ENCODE measurements around the gene LILRA6. TPM values are rescaled to one million over a fixed set of nuclear protein-coding genes. Genes with fewer than 3 reads are reported as not detected.
"Not testable (repeated sequence)": the region's sequence is repeated elsewhere in the genome, so short reads cannot be mapped to it uniquely, and the experiment has no call there.

Gene LILRA6
- total RNA-seq, 1 donor from 2014 or later, result not detected

DNA sequence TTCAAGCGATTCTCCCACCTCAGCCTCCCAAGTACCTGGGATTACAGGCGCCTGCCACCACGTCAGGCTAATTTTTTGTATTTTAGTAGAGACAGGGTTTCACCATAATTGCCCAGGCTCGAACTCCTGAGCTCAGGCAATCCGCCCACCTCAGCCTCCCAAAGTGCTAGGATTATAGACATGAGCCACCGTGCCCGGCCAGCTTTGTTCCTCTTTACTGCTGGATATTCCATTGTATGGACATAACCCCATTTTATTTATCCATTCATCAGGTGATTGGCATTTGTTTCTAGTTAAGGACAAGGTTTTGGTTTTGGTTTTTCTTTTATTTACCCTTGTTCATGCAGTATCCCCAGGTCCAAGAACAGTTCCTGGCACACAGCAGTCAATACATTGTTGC lies 46.1 kb downstream of the LILRA6 start:
- no peak overlapping the region for H3K27ac Mint-ChIP-seq (ENCODE audit: unreplicated experiment)
- H3K4me3 Mint-ChIP-seq (ENCODE audit: unreplicated experiment), result no peak overlapping the region
- H3K4me1 Mint-ChIP-seq (ENCODE audit: unreplicated experiment), result peaks cover 26% of the 10 kb centered on the region
- H3K27me3 Mint-ChIP-seq (ENCODE audit: unreplicated experiment), result no peaks in the 10 kb centered on the region
- H3K36me3 Mint-ChIP-seq (ENCODE audit: unreplicated experiment), result peaks cover 20% of the 10 kb centered on the region
- DNase-seq (ENCODE audit: extremely low spot score, unreplicated experiment), result no peak
- TF ChIP-seq, protein P1, sequence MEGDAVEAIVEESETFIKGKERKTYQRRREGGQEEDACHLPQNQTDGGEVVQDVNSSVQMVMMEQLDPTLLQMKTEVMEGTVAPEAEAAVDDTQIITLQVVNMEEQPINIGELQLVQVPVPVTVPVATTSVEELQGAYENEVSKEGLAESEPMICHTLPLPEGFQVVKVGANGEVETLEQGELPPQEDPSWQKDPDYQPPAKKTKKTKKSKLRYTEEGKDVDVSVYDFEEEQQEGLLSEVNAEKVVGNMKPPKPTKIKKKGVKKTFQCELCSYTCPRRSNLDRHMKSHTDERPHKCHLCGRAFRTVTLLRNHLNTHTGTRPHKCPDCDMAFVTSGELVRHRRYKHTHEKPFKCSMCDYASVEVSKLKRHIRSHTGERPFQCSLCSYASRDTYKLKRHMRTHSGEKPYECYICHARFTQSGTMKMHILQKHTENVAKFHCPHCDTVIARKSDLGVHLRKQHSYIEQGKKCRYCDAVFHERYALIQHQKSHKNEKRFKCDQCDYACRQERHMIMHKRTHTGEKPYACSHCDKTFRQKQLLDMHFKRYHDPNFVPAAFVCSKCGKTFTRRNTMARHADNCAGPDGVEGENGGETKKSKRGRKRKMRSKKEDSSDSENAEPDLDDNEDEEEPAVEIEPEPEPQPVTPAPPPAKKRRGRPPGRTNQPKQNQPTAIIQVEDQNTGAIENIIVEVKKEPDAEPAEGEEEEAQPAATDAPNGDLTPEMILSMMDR (IDR thresholded peaks at IDR 0.05), result no peak
- no peaks in the 10 kb centered on the region for H3K9me3 Mint-ChIP-seq (ENCODE audit: unreplicated experiment)

DNA sequence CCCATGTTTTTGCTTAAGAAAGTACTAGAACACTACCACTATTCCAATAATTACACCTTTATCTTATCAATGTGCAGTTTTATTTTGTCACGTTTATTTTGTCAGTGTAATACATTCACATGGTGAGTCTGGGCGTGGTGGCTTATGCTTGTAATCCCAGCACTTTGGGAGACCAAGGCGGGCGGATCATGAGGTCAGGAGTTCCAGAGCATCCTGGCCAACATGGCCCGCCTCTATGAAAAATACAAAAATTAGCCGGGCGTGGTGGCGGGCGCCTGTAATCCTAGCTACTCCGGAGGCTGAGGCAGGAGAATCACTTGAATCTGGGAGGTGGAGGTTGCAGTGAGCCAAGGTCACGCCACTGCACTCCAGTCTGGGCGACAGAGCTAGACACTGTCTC lies 48.1 kb downstream of the LILRA6 start:
- not testable (repeated sequence) for H3K4me3 Mint-ChIP-seq (ENCODE audit: unreplicated experiment); H3K27ac Mint-ChIP-seq (ENCODE audit: unreplicated experiment); DNase-seq (ENCODE audit: extremely low spot score, unreplicated experiment); H3K9me3 Mint-ChIP-seq (ENCODE audit: unreplicated experiment); H3K27me3 Mint-ChIP-seq (ENCODE audit: unreplicated experiment)
- Mint-ChIP-seq H3K4me1 (ENCODE audit: unreplicated experiment) (peaks cover 20% of the 10 kb centered on the region), H3K36me3 (ENCODE audit: unreplicated experiment) (peaks cover 18% of the 10 kb centered on the region)

DNA sequence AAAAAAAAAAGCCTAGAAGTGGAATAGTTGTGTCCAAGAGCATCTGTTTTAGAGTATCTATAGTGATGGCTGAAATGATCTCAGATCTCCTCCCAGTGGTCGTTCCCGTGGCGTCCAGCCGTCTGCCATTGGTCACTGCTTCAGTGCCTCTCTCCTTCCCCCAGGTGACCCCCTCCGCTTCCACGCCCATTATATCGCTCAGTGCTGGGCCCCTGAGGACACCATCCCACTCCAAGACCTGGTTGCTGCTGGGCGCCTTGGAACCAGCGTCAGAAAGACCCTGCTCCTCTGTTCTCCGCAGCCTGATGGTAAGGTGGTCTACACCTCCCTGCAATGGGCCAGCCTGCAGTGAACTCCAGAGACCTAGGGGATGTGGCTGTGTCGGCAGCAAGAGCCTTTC lies 49.6 kb downstream of the LILRA6 start:
- Mint-ChIP-seq H3K4me3 (ENCODE audit: unreplicated experiment) (peak overlapping the region; percentile 55), H3K9me3 (ENCODE audit: unreplicated experiment) (no peaks in the 10 kb centered on the region), H3K27me3 (ENCODE audit: unreplicated experiment) (no peaks in the 10 kb centered on the region), H3K36me3 (ENCODE audit: unreplicated experiment) (peaks cover 18% of the 10 kb centered on the region), H3K4me1 (ENCODE audit: unreplicated experiment) (peaks cover 27% of the 10 kb centered on the region), H3K27ac (ENCODE audit: unreplicated experiment) (peak overlapping the region; percentile 93)
- DNase-seq (ENCODE audit: extremely low spot score, unreplicated experiment), result no peak
- TF ChIP-seq, protein P1 (IDR thresholded peaks at IDR 0.05), result no peak

DNA sequence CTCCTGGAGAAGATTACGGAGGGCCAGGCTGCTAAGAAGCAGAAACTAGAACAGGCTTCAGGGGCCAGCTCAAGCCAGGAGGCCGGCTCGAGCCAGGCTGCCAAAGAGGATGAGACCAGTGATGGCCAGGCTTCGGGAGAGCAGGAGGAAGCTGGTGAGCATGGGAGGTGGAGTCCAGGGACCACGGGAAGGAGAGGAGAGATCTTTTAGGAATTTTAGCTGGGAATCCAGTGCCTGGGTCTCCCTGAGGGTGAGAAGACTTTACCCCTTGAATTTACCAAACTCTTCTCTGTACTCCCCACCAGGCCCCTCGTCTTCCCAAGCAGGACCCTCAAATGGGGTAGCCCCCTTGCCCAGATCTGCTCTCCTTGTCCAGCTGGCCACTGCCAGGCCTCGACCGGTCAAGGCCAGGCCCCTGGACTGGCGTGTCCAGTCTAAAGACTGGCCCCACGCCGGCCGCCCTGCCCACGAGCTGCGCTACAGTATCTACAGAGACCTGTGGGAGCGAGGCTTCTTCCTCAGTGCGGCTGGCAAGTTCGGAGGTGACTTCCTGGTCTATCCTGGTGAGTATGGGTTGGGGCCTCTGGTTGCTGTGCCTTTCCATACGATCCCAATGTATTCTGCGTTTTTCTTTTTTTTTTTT lies 50.7 kb downstream of the LILRA6 start:
- DNase-seq (ENCODE audit: extremely low spot score, unreplicated experiment), result no peak
- Mint-ChIP-seq H3K36me3 (ENCODE audit: unreplicated experiment) (peaks cover 18% of the 10 kb centered on the region), H3K4me1 (ENCODE audit: unreplicated experiment) (peaks cover 35% of the 10 kb centered on the region), H3K9me3 (ENCODE audit: unreplicated experiment) (no peaks in the 10 kb centered on the region), H3K27ac (ENCODE audit: unreplicated experiment) (peak overlapping the region; percentile 93), H3K4me3 (ENCODE audit: unreplicated experiment) (peak overlapping the region; percentile 93), H3K27me3 (ENCODE audit: unreplicated experiment) (no peaks in the 10 kb centered on the region)
- TF ChIP-seq, protein P1 (IDR thresholded peaks at IDR 0.05), result no peak

DNA sequence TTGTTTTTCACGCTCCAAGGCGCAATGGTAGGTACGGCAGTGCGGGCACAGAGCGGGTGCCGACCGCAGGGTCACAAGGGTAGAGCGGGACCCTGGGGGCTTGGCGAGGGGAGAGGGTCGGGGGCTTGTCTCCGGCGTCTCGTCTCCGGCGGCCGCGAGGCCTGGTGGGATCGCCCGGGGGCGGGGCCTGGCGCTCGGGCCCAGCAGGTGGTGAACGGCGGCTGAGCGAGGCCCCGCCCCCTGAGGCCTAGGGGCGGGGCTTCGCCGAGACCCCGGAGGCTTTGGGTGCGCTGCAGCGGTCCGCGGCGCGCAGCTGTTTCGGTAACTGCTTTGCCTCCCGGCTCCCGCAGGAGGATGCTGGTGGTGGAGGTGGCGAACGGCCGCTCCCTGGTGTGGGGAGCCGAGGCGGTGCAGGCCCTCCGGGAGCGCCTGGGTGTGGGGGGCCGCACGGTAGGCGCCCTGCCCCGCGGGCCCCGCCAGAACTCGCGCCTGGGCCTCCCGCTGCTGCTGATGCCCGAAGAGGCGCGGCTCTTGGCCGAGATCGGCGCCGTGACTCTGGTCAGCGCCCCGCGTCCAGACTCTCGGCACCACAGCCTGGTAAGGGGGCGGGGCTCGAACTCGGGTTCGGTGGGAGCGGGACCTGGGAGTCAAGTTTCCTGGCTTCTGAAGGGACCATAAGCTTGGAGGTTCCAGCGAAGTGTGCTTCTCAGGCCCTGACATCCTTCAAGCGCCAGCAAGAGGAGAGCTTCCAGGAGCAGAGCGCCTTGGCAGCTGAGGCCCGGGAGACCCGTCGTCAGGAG lies 51.4 kb downstream of the LILRA6 start, which contains the start of gene TSEN34:
Gene TSEN34 (plus strand): TSS at position 298 of the 800 bp plus-strand sequence. CDS start 57 bp downstream, at position 355.
- Mint-ChIP-seq H3K27me3 (ENCODE audit: unreplicated experiment) (no peaks in the 10 kb centered on the region), H3K27ac (ENCODE audit: unreplicated experiment) (peak within 1 kb of the TSS; percentile 100), H3K9me3 (ENCODE audit: unreplicated experiment) (no peaks in the 10 kb centered on the region), H3K4me3 (ENCODE audit: unreplicated experiment) (peak within 1 kb of the TSS; percentile 93), H3K4me1 (ENCODE audit: unreplicated experiment) (peaks cover 35% of the 10 kb centered on the region), H3K36me3 (ENCODE audit: unreplicated experiment) (peaks cover 18% of the 10 kb centered on the region)
- peak; percentile 95 for DNase-seq (ENCODE audit: extremely low spot score, unreplicated experiment)
- TF ChIP-seq, protein P1 (IDR thresholded peaks at IDR 0.05), result no peak
